ENCODE results near the gene PPFIA2.

DNA sequence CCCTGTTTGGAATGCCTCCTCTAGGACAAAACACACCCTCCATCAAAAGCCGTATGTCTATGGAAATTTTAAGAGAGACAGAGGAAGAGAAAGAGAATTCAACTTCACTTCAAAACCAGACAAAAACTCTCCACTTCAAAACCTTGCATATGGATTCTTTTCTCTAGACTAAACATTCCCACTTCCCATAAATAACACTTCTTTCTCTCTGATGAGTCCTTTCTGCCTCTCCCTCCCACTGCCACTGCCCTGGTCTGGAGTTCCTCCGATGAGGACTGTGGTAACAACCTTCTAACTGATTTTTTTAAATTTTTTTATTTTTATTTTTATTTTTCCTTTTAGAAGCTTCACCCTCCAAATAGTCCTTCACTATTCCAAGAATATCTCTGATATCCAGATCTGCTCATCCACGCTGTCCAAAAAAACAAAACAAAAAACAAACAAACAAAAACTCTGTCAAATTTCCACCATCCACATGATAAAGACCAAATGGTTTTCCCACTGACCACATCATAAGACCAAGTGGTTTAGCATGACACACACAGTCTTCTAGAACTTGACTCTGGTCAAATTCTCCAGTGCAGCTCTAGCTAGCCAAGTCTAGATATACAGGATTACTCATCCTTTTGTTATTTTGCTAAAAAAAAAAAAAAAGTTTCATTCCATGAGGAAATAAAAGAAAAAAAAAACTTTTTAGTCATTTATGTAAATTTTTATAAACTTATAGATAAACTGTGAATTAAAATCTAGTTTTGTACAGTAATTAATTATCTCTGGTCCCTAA, 256.0 kb downstream of the PPFIA2 start:
- TF ChIP-seq, protein P1, sequence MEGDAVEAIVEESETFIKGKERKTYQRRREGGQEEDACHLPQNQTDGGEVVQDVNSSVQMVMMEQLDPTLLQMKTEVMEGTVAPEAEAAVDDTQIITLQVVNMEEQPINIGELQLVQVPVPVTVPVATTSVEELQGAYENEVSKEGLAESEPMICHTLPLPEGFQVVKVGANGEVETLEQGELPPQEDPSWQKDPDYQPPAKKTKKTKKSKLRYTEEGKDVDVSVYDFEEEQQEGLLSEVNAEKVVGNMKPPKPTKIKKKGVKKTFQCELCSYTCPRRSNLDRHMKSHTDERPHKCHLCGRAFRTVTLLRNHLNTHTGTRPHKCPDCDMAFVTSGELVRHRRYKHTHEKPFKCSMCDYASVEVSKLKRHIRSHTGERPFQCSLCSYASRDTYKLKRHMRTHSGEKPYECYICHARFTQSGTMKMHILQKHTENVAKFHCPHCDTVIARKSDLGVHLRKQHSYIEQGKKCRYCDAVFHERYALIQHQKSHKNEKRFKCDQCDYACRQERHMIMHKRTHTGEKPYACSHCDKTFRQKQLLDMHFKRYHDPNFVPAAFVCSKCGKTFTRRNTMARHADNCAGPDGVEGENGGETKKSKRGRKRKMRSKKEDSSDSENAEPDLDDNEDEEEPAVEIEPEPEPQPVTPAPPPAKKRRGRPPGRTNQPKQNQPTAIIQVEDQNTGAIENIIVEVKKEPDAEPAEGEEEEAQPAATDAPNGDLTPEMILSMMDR (IDR thresholded peaks at IDR 0.05), result no peak
- no peak for TF ChIP-seq POLR2A (IDR thresholded peaks at IDR 0.05)
